Lung (tissue), 12 donors: Measurements from ENCODE around the gene JMJD6. TPM values are rescaled to one million over a fixed set of nuclear protein-coding genes. Genes with fewer than 3 reads are reported as not detected.

Experiments used
- ATAC-seq: fragments of 200-7000 bp; cut with Tn5 transposase; one replicate; pipeline ENCODE4 v1.9.1; 2020; ENCODE audit warnings: moderate number of reproducible peaks; ENCODE audit not compliant: insufficient read depth, low FRiP score
- DNase-seq, 3 donors: peaks; one replicate each; pipeline ENCODE4 v3.0.0-alpha.2; 2013 to 2017
- H3K27ac ChIP-seq, 2 donors: one replicate each; pipeline ENCODE4 v1.5.1; 2013; ENCODE audit warnings: mild to moderate bottlenecking in 2 of 2, moderate library complexity in 2 of 2, control low read depth in 1 of 2, inconsistent platforms in 1 of 2, low read depth in 1 of 2, low read length in 1 of 2
- H3K27me3 ChIP-seq, 3 donors: one replicate each; pipeline ENCODE4 v1.5.1; 2013; ENCODE audit warnings: low read length in 2 of 3; ENCODE audit not compliant: control insufficient read depth in 3 of 3, insufficient read depth in 3 of 3
- H3K36me3 ChIP-seq, 4 donors: one replicate each; pipeline ENCODE4 v1.5.1; 2013; ENCODE audit warnings: low read length in 4 of 4, mild to moderate bottlenecking in 1 of 4, moderate library complexity in 1 of 4; ENCODE audit not compliant: control insufficient read depth in 4 of 4, insufficient read depth in 4 of 4
- H3K4me1 ChIP-seq, 5 donors: one replicate each; pipeline ENCODE4 v1.5.1; 2013; ENCODE audit warnings: low read length in 5 of 5, mild to moderate bottlenecking in 2 of 5, moderate library complexity in 1 of 5; ENCODE audit not compliant: control insufficient read depth in 5 of 5, insufficient read depth in 5 of 5
- H3K4me3 ChIP-seq: one replicate; pipeline ENCODE4 v1.5.1; 2013; ENCODE audit warnings: mild to moderate bottlenecking, control low read depth, moderate library complexity
- H3K9ac ChIP-seq, 2 donors: one replicate each; pipeline ENCODE4 v1.5.1; 2013; ENCODE audit warnings: low read length in 2 of 2, control low read depth in 1 of 2; ENCODE audit not compliant: insufficient read depth in 1 of 2
- H3K9me3 ChIP-seq, 4 donors: one replicate each; pipeline ENCODE4 v1.5.1; 2013; ENCODE audit warnings: low read length in 3 of 4, mild to moderate bottlenecking in 1 of 4, moderate library complexity in 1 of 4; ENCODE audit not compliant: control insufficient read depth in 4 of 4, insufficient read depth in 3 of 4
- WGBS, 2 donors: extraction: QIAGEN DNeasy Blood & Tissue Kit; methylation state at CpG; one replicate each; pipeline ENCODE4 v1.1.7; 2013; 5-methylcytosine and 5-hydroxymethylcytosine counted together
- polyA plus RNA-seq, 2 donors: library from polyadenylated mRNA; stranded (reverse); fragments of 200-250 nt; gene quantifications; one replicate each; pipeline ENCODE4 v1.2.1, GENCODE V29; 2013
- total RNA-seq, 2 donors: library from RNA; depleted of rRNA in 1 of 2; stranded (reverse); fragments of >200 nt in 1 of 2; gene quantifications; one replicate each; pipeline ENCODE4 v1.2.1, GENCODE V29; 2014 to 2021
- TF ChIP-seq, protein P1 (sequence below): IDR thresholded peaks from 2 replicates; pipeline ENCODE4 v1.5.1; 2012; ENCODE audit warnings: mild to moderate bottlenecking; ENCODE audit errors: control extremely low read depth, extremely low read depth
- donor health status: control.
- donor health status: control.
- donor health status: Bipolar disorder and iron deficiency.
- donor health status: healthy.
- donor health status: DM: yes; HTN: yes; CAD: no.

Gene JMJD6
- total and polyA plus RNA-seq, 4 donors = 23.8 to 52.9 (median 30.0) TPM

DNA sequence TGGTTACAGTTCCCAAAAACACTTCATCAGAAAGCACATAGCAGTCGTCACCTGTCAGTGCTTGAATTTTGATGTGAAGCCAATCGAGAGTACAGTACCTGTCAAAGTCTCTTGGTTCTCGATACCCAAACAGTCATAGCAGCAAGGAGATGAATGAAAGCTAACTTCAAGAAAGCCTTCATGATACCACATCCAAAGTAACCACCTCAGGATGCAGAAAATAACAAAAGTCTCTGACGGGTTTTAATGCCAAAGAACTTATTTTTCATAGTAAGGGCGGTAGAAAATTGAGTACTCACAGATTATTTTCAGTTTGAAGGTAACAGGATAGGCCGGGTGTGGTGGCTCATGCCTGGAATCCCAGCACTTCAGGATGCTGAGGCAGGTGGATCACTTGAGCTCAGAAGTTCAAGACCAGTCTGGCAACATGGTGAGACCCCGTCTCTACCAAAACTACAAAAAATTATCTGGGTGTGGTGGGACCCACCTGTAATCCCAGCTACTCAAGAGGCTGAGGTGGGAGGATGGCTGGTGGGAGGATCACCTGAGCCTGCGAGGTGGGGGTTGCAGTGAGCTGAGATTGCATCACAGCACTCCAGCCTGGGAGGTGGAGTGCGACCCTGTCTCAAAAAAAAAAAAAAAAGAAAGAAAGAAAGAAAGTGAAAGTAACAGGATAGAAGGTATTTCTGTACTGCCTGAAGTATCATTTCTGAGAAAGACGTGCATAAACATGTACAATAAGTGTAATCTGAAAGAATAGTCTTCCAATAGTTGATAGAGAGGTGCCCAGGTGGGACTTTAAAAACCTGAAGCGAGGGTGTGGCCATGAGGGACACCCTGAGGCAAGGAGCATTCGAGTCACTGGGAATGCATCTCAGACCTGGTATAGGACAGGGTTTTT, 26.9 kb upstream of the JMJD6 start:
- no peak overlapping the region for H3K4me3 ChIP-seq
- TF ChIP-seq, protein P1, sequence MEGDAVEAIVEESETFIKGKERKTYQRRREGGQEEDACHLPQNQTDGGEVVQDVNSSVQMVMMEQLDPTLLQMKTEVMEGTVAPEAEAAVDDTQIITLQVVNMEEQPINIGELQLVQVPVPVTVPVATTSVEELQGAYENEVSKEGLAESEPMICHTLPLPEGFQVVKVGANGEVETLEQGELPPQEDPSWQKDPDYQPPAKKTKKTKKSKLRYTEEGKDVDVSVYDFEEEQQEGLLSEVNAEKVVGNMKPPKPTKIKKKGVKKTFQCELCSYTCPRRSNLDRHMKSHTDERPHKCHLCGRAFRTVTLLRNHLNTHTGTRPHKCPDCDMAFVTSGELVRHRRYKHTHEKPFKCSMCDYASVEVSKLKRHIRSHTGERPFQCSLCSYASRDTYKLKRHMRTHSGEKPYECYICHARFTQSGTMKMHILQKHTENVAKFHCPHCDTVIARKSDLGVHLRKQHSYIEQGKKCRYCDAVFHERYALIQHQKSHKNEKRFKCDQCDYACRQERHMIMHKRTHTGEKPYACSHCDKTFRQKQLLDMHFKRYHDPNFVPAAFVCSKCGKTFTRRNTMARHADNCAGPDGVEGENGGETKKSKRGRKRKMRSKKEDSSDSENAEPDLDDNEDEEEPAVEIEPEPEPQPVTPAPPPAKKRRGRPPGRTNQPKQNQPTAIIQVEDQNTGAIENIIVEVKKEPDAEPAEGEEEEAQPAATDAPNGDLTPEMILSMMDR = no peak
- no peak for ATAC-seq

DNA sequence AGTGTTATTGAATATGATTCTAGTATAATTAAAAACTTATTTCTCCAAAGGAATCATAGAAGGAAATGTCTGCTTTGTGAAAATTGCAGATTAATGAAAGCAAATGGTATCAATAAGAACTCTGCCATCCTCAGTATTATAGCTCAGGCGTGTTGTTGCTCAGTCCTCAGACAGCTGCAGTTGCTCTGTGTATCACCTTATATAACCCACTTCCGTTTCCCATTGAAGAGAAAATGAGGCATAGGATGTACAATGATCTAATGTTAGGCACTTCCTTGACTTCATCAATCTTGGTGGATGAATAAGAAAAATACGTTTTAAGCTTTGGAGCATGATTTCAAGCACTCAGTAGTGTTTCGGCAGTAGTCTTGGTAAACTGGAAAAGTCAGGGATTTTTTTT, 25.6 kb upstream of the JMJD6 start:
- no peak overlapping the region for H3K9ac ChIP-seq
- H3K4me1 ChIP-seq = peaks cover 0 to 5% (median 0%) of the 10 kb centered on the region in 5 donors
- TF ChIP-seq, protein P1 = no peak
- no peaks in the 10 kb centered on the region for H3K9me3 ChIP-seq
- H3K27ac ChIP-seq = no peak overlapping the region
- H3K36me3 ChIP-seq = peaks cover 6 to 14% (median 8%) of the 10 kb centered on the region in 4 donors
- DNase-seq (peak in 1 of 3 donors; percentile 27), ATAC-seq (no peak)
- 63 to 88% methylated on average over 4 of the region's 4 CpGs for WGBS, 2 donors
- no peak overlapping the region for H3K4me3 ChIP-seq
- H3K27me3 ChIP-seq = no peaks in the 10 kb centered on the region

More for the DNA sequence above, 26.9 kb upstream of the JMJD6 start:
- Histone ChIP-seq H3K9ac (no peak overlapping the region), H3K9me3 (no peaks in the 10 kb centered on the region), H3K4me1 (peaks cover 0 to 5% (median 0%) of the 10 kb centered on the region in 5 donors), H3K36me3 (peaks cover 8 to 19% (median 13%) of the 10 kb centered on the region in 4 donors), H3K27me3 (no peaks in the 10 kb centered on the region), H3K27ac (no peak overlapping the region)
- no peak for DNase-seq
- WGBS, 2 donors = 71 to 84% methylated on average over 12 of the region's 12 CpGs

DNA sequence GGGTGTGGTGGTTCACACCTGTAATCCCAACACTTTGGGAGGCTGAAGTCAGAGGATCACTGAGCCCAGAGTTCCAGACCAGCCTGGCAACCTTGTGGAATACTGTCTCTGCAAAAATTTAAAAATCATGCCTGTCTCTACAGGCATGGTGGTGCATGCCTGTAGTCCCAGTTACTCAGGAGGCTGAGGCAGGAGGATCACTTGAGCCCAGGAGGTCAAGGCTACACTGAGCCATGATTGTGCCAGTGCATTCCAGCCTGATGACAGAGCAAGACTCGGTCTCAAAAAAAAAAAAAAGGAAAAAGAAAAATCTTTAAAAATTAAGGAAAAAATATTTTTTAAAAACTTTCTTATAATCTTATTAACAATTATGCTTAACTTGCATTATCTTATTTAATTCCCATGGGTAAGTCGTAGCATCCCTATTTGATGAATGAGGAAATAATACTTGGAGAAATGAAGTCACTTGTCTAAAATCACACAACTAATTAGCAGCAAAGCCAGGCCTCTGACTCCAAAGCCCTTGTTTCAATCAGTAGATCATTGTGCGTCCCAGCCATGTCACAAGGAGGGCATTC, 25.1 kb upstream of the JMJD6 start:
- no peak overlapping the region for H3K9ac ChIP-seq
- TF ChIP-seq, protein P1 = no peak
- H3K27me3 ChIP-seq = no peaks in the 10 kb centered on the region
- H3K27ac ChIP-seq = no peak overlapping the region
- DNase-seq (no peak), ATAC-seq (no peak)
- no peaks in the 10 kb centered on the region for H3K9me3 ChIP-seq
- WGBS, 2 donors = 93 to 95% methylated on average over 3 of the region's 3 CpGs
- H3K36me3 ChIP-seq = peaks cover 4 to 15% (median 8%) of the 10 kb centered on the region in 4 donors
- peaks cover 0 to 5% (median 0%) of the 10 kb centered on the region in 5 donors for H3K4me1 ChIP-seq
- no peak overlapping the region for H3K4me3 ChIP-seq
